ENCODE data around the gene VILL.

DNA sequence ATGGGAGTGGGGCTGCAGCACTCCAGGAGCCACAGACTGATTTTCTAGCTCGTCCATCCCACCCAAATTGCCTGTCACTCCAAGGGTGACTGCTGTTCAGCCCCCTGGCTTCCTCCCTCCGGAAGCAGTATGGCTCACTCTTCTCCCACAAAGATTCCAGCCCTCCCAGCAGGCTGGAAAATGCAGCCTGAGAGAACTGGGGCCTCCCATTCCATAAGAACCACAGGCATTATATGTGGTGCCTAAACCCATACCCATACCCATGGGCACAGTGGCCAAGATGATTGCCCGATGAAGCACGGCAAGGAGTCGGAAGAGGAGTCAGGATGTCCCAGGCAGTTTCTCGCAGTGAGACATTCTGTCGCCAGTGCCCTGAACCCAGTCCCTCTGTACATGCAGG is 6.0 kb upstream of the VILL start:
- TF ChIP-seq SIN3A (IDR thresholded peaks at IDR 0.05; ENCODE audit: borderline replicate concordance, insufficient read depth, low read depth, low read length) (no peak), REST (IDR thresholded peaks at IDR 0.05; ENCODE audit: insufficient read depth in 1 of 2, low read depth in 2 of 2, low read length in 1 of 2) (no peak), POLR2AphosphoS5 (IDR thresholded peaks at IDR 0.05; ENCODE audit: low read depth, low read length) (no peak), TCF7L2 (IDR thresholded peaks at IDR 0.05; ENCODE audit: low read depth, low read length) (no peak)
- TF ChIP-seq, protein P1, sequence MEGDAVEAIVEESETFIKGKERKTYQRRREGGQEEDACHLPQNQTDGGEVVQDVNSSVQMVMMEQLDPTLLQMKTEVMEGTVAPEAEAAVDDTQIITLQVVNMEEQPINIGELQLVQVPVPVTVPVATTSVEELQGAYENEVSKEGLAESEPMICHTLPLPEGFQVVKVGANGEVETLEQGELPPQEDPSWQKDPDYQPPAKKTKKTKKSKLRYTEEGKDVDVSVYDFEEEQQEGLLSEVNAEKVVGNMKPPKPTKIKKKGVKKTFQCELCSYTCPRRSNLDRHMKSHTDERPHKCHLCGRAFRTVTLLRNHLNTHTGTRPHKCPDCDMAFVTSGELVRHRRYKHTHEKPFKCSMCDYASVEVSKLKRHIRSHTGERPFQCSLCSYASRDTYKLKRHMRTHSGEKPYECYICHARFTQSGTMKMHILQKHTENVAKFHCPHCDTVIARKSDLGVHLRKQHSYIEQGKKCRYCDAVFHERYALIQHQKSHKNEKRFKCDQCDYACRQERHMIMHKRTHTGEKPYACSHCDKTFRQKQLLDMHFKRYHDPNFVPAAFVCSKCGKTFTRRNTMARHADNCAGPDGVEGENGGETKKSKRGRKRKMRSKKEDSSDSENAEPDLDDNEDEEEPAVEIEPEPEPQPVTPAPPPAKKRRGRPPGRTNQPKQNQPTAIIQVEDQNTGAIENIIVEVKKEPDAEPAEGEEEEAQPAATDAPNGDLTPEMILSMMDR (IDR thresholded peaks at IDR 0.05) = no peak

Measured in Panc1 (cell line).